NCI-H345 treated with DMSO at 0.1 percent for 48 hours (cell line): ENCODE results near the gene VSTM2L.

ENCODE experiments used
- DNase-seq: peaks from one replicate; lab custom pipeline; 2025; ENCODE audit not compliant: unreplicated experiment; lab: John Stamatoyannopoulos, UW

VSTM2L gene

DNA sequence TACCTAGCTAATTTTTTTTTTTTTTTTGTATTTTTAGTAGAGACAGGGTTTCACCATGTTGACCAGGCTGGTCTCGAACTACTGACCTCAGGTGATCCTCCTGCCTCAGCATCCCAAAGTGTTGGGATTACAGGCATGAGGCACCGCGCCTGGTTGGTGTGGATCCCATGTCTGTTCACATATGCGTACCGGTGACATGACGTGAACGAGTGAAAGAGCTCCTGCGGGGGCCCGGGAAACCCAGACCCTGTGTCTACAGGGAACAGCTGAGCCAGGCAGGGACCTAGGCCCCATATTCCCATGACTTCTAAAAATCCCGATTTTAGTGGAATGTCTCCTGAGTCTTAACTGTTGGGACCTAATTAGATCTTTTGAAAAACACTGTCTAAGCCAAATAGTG, 33.1 kb downstream of the VSTM2L start:
- DNase-seq: no peak

DNA sequence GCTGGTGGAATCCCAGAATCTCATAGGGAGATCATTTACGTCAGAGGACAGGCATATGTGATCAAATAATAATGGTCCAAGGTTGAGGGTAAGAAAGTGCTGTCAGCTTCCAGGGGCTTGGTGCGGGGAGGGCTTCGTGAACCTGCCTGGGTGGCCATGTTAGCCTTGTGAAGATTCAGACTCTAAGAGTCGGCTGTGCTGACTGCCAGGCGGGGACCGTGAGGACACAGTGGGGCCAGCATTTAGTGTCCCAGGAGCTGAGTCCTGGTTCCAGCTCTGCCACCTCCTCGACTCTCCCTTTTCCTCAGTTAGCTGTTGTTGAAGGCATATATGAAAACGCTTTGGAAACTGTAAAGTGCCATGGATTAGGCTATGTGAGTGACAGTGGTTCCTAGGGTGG, 33.5 kb downstream of the VSTM2L start:
- DNase-seq: no peak

DNA sequence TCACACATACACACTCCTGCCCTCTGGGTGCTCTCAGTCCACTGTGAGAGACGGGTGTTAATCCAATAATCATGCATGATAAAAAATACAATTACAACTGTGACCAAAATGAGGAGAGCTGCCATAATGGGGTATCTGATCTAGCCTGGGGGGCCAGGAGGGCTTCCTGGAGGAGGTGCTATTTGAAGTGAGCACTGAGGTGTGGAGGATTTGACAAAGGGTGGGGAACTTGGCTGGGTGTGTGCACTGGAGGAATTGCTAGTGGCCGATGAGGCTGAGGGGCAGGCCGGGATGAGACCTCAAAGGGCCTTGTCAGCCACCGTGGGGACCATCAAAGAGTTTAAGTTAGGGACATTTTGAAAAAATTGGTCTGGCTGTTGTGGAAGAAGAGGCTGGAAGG, 34.8 kb downstream of the VSTM2L start:
- no peak for DNase-seq

DNA sequence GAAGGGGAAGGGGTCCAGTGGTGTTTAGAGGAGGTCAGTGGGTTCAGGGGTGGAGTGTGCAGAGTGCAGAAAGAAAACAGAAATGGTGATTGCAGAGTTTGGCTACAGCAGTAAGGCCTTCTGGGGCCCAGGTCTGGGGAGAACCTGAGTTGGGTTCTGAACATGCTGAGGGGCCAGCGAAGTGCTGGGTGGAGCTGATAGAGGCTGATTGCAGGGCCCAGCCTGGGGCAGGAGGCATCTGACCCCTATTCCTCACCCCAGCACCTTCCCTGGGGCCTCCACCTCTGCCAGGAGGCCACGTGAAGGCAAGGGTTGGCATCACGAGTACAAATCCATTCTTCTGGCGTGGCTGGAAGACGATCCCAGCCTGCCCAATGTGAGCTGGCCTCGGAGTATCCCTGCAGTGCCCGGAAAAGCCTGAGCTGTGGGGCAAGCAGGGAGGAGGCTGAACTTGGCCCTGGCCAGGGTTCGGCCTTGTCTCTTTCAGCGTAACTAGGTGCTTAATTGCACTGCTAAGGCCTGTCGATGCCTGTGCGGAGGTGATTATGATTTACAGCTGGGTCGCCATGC, 35.3 kb downstream of the VSTM2L start:
- no peak for DNase-seq

DNA sequence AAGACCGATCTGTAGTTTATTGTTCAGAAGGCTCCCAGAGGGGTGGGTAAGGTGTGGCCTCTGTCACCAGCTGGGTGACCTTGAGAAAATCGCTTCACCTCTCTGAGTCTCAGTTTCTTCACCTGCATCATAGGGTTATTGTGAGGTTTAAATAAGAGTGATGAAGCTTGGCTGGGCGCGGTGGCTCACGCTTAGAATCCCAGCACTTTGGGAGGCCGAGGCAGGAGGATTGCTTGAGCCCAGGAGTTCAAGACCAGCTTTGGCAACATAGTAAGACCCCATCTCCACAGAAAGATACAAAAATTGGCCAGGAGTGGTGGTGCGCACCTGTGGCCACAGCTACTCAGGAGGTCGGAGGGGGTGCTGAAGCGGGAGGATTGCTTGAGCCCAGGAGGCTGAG, 36.0 kb downstream of the VSTM2L start:
- DNase-seq: no peak

DNA sequence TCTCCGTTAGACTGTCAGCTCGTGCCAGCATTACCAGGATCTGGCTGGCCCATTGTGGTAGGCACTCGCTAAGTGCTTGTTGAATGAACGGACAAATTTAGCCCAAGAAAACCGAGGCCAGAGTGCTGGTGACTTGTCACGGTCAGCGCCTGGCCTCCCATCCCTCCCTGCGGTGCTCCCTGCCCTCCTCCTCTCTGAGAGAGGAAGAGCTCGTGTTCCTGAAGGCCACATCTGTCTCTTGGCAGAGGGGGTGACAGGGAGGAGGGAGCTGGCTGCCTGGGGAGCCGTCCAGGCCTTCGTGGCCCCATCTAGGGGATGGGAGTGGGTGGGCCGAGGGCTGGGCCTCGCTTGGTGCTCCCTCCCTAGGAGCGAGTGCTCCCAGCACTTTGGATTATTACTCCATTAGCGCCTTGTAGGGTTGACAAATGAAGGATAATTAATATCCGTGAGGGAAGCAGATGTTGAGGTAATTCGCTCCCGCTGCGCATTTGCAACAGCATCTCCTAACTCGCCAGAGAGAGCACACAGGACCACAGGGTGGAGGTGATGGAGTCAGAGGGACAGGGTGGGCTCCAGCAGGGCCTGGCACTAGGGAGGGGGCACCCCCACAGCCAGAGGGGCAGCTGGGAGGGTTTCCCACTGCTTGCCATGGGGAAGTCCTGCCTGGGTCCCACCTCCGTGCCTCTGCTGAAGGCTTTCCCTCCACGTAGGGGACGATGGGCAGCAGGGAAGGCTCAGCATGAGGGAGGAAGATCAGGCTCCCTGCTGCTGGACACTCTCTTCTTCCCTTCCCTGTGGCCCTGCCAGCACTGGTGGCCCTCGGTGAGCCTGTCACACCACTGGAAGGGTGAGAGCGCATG, 37.0 kb downstream of the VSTM2L start:
- DNase-seq: no peak

GRCh38 chr20:37940858-37941257, 37.9 kb downstream of the VSTM2L start:
- DNase-seq: no peak

- no peak for DNase-seq
These were observed 38.4 kb downstream of the VSTM2L start for GRCh38 chr20:37941332-37941731.

DNA sequence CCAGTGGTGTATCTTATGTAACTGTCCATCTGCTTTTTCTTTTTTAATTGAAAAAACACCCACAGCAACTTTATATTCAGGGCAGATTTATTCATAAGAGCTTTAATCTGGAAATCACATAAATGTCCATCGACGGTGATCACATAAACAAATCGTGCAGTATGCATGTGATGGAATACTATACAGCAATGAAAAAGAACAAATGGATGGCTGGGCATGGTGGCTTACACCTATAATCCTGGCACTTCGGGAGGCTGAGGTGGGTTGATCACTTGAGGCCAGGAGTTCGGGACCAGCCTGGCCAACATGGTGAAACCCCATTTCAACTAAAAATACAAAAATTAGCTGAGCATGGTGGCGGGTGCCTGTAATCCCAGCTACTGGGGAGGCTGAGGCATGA, 39.1 kb downstream of the VSTM2L start:
- no peak for DNase-seq

GRCh38 chr20:37943033-37943432, 40.1 kb downstream of the VSTM2L start:
- no peak for DNase-seq

- DNase-seq: no peak
These were observed 40.9 kb downstream of the VSTM2L start for GRCh38 chr20:37943501-37944455.

- no peak for DNase-seq
These were observed 41.6 kb downstream of the VSTM2L start for GRCh38 chr20:37944456-37944981.

DNA sequence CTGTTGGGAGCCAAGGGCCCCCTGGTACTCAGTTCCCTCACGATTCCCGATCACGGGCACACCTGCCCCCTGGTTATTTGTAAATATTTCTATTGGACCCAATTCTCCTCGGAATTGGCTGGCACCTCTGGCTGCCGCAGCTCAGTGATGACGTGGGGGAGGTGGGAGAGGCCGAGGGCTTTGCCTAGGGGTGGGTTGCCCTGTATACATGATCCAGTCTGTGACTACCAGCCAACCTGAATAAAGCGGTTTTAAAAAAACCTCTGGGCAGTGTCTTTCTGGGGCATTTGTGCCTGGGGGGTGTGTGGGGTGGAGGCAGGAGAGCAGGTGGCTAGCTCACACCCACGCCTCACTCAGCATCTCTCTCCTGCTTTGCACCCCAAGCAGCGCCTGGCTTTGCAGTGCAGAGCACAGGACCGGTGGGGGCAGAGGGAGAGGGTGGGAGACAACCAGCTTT, 42.2 kb downstream of the VSTM2L start:
- peak; percentile 72 for DNase-seq

DNA sequence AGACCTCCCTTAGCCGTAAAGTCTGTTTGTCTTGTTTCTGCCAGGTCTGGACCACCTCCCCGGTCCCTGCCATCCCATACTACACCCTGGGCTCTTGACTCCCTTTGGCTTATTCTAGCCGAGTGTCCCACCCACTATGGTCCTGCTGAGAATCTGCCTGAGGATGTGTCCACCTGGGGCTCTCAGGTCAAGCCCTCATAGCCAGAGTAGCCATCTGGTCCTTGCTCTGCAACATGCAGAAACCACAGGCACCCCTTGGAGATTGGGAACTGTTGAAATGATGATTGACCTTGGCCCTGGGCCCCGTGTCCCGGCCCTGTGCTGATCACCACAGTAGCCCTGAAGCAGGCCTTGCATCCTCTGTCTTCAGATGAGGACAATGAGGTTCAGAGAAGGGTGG, 44.0 kb downstream of the VSTM2L start:
- no peak for DNase-seq

DNA sequence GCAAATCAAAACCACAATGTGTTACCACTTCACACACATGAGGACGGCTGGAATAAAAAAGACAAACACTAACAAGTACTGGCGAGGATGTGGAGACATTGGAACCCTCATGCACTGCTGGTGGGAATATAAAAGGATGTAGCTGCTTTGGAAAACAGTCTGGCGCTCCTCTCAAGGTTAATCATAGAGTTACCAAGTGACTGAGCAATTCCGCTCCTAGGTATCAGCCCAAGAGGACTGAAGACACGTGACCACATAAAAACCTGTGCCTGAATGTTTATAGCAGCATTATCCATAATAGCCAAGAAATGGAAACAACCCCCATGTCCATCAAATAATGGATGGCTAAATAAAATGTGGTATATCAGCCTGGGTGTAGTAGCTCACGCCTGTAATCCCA, 45.0 kb downstream of the VSTM2L start:
- DNase-seq: no peak

DNA sequence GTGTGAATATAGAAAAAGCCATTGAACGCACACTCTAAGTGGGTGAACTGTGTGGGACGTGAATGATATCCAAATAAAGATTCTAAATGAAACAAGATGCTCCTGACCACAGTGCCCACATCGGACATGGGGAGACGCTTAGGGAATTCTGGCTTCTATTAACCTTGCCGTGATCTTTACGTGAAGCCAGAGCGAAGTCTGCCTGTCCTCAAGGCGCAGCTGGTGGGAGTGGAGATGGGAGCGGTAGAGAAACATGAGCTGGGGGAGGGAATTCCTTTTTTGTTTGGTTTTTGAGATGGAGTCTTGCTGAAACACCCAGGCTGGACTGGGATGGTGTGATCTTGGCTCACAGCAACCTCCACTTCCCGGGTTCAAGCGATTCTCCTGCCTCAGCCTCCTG, 46.0 kb downstream of the VSTM2L start:
- no peak for DNase-seq

- no peak for DNase-seq
These were observed 51.3 kb downstream of the VSTM2L start for GRCh38 chr20:37954190-37954589.

GRCh38 chr20:37954626-37955025, 51.7 kb downstream of the VSTM2L start:
- no peak for DNase-seq

DNA sequence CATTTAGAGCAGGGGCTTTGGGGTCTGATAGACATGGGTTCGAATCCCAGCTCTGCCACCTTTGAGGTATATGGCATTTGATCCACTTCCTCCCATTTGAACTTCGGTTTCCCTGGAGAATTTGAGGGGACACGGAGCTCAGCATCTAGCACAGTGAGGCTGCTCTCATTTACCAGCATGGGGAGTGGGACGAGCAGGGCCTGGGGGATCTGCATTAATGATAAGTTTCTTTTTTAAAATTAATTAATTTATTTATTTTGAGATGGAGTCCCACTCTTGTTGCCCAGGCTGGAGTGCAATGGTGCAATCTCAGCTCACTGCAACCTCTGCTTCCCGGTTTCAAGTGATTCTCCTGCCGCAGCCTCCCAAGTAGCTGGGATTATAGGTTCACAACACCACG, 52.6 kb downstream of the VSTM2L start:
- DNase-seq: no peak

DNA sequence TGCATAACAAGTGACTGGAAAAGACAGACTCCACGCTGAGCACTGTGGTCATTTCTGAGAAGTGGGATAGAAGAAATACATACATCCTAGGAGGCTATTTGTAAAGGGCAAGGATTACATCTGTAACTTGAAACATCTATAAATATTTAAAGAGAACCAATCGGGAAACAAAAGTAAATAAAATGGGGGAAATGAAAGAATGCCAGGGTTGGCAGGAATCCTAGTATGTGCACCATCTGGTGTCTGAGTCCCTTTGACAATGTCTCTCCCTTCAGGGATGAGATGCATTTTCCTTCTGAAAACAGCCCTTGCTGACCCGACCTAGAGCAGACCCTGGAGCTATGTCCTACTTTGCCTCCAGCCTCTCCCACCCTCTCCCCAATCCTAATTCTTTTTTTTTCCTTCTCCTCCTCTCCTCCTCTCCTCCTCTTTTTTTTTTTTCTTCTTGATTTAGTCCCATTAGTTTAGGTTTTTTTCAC, 53.2 kb downstream of the VSTM2L start:
- DNase-seq: peak; percentile 42

- DNase-seq: no peak
These were observed 56.1 kb downstream of the VSTM2L start for GRCh38 chr20:37958856-37959520.
